Skeletal muscle tissue (tissue), 4 donors: ENCODE measurements around the gene RUSC2. TPM values are rescaled to one million over a fixed set of nuclear protein-coding genes. Genes with fewer than 3 reads are reported as not detected.
"Not testable (repeated sequence)": the region's sequence is repeated elsewhere in the genome, so short reads cannot be mapped to it uniquely, and the experiment has no call there.

Experiments
- H3K27ac ChIP-seq: one replicate; pipeline ENCODE4 v1.7.0; 2013; ENCODE audit warnings: mild to moderate bottlenecking, low read depth, low read length, inconsistent platforms
- H3K27me3 ChIP-seq, 3 donors: one replicate each; pipeline ENCODE4 v1.7.0; 2013; ENCODE audit warnings: low read length in 3 of 3; ENCODE audit not compliant: control insufficient read depth in 3 of 3, insufficient read depth in 3 of 3
- H3K36me3 ChIP-seq, 3 donors: one replicate each; pipeline ENCODE4 v1.7.0; 2013; ENCODE audit warnings: low read length in 3 of 3; ENCODE audit not compliant: control insufficient read depth in 3 of 3, insufficient read depth in 3 of 3
- H3K4me1 ChIP-seq, 3 donors: one replicate each; pipeline ENCODE4 v1.7.0; 2013; ENCODE audit warnings: low read length in 3 of 3, mild to moderate bottlenecking in 3 of 3; ENCODE audit not compliant: control insufficient read depth in 3 of 3, insufficient read depth in 3 of 3
- H3K4me3 ChIP-seq, 3 donors: one replicate each; pipeline ENCODE4 v1.7.0; 2013; ENCODE audit warnings: low read length in 3 of 3
- H3K9ac ChIP-seq, 3 donors: one replicate each; pipeline ENCODE4 v1.7.0; 2013; ENCODE audit warnings: low read length in 3 of 3, mild to moderate bottlenecking in 3 of 3, moderate library complexity in 2 of 3, low read depth in 1 of 3
- H3K9me3 ChIP-seq, 3 donors: one replicate each; pipeline ENCODE4 v1.7.0; 2013; ENCODE audit warnings: low read length in 3 of 3; ENCODE audit not compliant: control insufficient read depth in 3 of 3
- total RNA-seq: library from RNA; depleted of rRNA; stranded (reverse); fragments of >200 nt; gene quantifications from one replicate; pipeline ENCODE4 v1.2.3, GENCODE V29; 2014
- donor health status: Osteomylitis.

Gene RUSC2
- total RNA-seq, 1 donor from 2014 or later, result 29.2 TPM

DNA sequence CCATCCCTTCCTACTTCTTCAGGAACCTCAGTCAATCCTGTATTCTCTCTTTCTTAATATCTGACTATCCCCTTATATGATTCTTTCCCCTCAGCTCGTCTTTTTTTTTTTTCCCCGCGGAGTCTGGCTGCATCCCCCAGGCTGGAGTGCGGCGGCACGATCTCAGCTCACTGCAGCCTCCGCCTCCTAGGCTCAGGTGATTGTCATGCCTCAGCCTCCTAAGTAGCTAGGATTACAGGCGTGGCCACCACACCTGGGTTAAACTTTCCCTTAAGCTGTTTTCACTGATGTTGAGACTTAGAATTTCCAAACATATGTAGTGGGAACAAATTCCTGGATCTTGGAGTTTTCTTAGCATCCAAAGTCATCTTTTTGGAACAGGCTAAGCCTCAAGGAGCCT, 13.3 kb upstream of the RUSC2 start:
- Histone ChIP-seq H3K27ac (no peak overlapping the region), H3K4me1 (no peaks in the 10 kb centered on the region), H3K4me3 (no peak overlapping the region), H3K9ac (no peak overlapping the region), H3K9me3 (no peaks in the 10 kb centered on the region), H3K27me3 (no peaks in the 10 kb centered on the region), H3K36me3 (no peaks in the 10 kb centered on the region)

DNA sequence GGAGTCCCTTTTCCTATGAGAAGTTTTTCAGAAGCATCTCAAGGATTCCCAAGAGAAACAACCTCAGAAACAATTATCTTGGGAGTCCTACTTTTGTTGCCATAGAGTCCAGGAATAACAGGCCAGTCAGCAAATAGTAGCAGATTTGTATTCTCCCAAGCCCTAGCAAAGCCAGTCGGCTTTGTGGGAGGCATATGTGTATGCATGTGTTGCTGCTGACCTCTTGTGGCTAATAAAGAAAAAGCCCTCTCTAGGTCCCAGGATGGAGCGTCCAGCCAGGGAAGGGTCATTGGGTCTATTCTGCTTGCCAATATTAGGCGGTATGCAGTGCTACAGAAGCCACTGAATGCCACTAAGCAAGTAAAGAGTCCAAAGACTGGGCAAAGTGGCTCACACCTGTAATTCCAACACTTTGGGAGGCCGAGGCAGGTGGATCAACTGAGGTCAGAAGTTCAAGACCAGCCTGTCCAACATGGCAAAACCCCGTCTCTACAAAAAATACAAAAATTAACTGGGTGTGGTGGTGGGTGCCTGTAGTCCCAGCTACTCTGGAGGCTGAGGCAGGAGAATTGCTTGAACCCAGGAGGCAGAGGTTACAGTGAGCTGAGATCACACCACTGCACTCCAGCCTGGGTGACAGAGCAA, 12.6 kb upstream of the RUSC2 start:
- not testable (repeated sequence) for H3K27ac ChIP-seq, H3K4me3 ChIP-seq, H3K27me3 ChIP-seq, H3K4me1 ChIP-seq, H3K9ac ChIP-seq, H3K9me3 ChIP-seq, H3K36me3 ChIP-seq

DNA sequence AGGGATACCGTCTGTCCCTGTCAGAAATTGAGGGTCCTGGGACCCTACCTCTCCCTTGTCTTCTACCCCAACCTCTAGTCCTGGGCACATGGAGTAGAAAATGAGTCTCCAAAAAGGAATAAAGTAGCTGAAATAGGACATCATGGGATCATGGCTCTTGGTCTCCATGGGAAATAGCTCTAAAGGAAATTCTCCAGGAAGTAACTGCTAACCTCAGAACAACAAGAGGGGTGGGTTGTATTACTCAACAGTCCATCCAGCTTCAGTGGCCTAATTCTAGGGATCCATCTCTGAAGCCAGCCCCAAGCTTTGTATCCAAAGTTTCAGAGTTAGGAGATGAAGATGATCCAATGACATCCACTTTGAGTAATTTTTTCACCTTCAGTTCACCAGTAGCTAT, 11.0 kb upstream of the RUSC2 start:
- H3K9ac ChIP-seq, result no peak overlapping the region
- H3K9me3 ChIP-seq, result no peaks in the 10 kb centered on the region
- no peak overlapping the region for H3K27ac ChIP-seq
- no peaks in the 10 kb centered on the region for H3K27me3 ChIP-seq
- H3K4me3 ChIP-seq, result no peak overlapping the region
- no peaks in the 10 kb centered on the region for H3K36me3 ChIP-seq
- no peaks in the 10 kb centered on the region for H3K4me1 ChIP-seq

DNA sequence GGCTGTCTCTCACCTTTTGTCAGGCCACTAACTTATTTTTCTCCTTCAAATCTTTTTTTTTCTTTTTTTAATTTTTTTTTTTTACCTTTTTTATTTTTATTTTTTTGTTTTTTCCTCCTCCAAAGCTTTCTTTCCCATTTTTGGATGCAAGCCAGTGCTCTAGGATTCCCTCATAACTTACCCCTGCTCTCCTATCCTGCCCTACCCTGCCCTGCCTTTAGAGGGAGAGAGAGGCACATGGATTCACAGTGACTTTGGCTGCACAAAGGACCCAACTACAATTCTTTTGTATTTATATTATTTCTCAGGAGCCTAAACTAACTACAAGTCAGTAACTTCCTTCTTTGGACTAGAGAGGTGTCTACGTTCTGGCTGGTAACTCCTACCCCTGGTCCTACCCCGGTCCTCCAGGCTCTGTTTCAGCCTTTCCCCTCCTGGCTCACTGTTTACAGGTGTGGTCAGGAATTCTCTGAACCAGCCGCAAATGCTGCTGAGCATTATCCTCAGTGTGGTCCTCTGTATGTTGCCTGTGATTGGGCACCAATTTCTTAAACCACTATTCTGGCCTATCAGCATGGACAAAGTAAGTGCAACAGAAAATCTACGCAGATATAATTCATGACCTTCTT, 8.4 kb upstream of the RUSC2 start:
- H3K4me1 ChIP-seq, result no peaks in the 10 kb centered on the region
- no peak overlapping the region for H3K27ac ChIP-seq
- H3K9ac ChIP-seq, result no peak overlapping the region
- no peaks in the 10 kb centered on the region for H3K9me3 ChIP-seq
- H3K27me3 ChIP-seq, result no peaks in the 10 kb centered on the region
- no peaks in the 10 kb centered on the region for H3K36me3 ChIP-seq
- H3K4me3 ChIP-seq, result no peak overlapping the region

DNA sequence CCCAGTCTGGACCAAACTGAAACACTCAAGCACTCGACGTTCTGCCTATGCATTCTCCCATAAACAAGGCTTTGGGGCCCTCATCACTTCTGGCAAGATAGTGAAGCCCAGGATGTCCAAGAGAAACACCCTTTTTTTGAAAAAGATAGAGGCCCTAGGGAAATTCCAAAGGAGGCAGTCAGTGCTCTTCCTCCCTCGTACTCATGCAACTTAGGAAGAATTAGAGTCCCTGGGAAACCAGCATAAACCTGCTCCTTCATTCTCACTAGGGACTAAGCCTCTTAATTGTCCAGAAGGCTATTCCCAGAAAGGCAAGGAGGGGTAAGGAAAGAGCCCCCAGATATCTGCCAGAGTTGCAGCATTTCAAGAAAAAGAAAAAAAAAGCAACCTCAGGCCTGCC, 7.8 kb upstream of the RUSC2 start:
- Histone ChIP-seq H3K36me3 (no peaks in the 10 kb centered on the region), H3K4me3 (no peak overlapping the region), H3K27me3 (no peaks in the 10 kb centered on the region), H3K4me1 (no peaks in the 10 kb centered on the region), H3K9me3 (no peaks in the 10 kb centered on the region), H3K9ac (no peak overlapping the region), H3K27ac (no peak overlapping the region)

DNA sequence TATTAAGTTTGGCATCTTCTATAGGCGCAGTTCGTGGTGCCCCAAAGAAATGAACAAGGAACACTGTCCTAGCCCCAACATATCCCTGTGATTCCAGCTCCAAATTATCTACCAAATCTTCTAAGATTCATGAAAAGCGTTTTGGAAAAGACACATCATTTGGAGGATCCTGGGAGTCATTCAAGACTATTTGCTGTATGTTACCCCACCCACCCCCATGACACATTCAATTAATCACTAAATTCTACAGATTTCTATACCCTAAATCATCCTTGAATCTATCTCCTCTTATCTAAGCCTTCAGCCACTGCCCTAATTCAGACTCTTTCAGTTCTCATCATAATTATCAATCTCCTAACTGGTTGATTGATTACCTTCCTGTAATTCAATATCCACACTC, 5.5 kb upstream of the RUSC2 start:
- no peaks in the 10 kb centered on the region for H3K36me3 ChIP-seq
- no peaks in the 10 kb centered on the region for H3K27me3 ChIP-seq
- H3K4me3 ChIP-seq, result no peak overlapping the region
- no peaks in the 10 kb centered on the region for H3K9me3 ChIP-seq
- peaks cover 8 to 10% (median 8%) of the 10 kb centered on the region in 3 donors for H3K4me1 ChIP-seq
- no peak overlapping the region for H3K27ac ChIP-seq
- H3K9ac ChIP-seq, result no peak overlapping the region

DNA sequence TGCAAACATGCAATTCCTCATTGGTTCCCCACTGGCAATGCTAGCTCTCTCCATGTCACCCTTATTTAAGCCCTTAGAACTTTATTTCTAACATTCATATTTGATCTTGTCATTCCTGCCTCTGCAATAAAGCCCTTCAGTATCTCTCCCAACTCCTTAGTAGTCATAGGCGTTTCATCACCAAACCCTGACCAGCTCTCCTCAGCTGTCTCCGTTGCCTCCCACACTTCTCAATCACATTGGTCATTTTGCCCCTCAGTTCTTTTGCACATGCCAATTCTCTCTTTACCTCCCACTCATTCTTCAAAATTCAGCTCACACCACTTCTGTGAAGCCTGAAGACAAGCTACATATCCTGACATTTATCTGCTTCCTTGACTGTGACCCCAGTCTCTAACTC, 2.8 kb upstream of the RUSC2 start:
- Histone ChIP-seq H3K36me3 (peaks cover 0 to 3% (median 0%) of the 10 kb centered on the region in 3 donors), H3K4me3 (no peak overlapping the region), H3K4me1 (peaks cover 17 to 25% (median 22%) of the 10 kb centered on the region in 3 donors), H3K9me3 (no peaks in the 10 kb centered on the region), H3K27ac (no peak overlapping the region), H3K9ac (no peak overlapping the region), H3K27me3 (no peaks in the 10 kb centered on the region)

DNA sequence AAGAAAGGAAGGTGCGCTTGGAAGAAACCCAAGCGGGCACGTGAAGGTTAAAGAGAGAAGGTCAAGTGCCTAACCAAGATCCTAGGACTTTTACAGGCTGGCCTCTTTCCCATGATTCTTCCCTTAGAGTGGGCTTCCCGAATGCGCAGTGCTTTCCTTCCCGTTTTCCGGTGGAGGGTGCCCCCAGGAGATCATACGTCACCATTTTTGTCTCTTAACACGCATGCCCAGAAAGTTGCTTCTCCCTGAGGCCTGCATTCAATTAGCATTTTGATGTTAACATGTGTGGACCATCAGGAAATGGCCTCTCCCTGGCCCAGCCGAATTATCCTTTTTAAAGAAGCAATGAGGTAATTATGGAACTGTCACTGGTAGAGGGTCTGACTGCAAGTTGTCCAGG, 1.9 kb upstream of the RUSC2 start:
- no peak overlapping the region for H3K9ac ChIP-seq
- H3K27ac ChIP-seq, result peak overlapping the region; percentile 98
- no peaks in the 10 kb centered on the region for H3K9me3 ChIP-seq
- H3K4me3 ChIP-seq, result peak overlapping the region in 1 of 3 donors; percentile 24
- peaks cover 0 to 3% (median 0%) of the 10 kb centered on the region in 3 donors for H3K36me3 ChIP-seq
- no peaks in the 10 kb centered on the region for H3K27me3 ChIP-seq
- H3K4me1 ChIP-seq, result peaks cover 18 to 28% (median 27%) of the 10 kb centered on the region in 3 donors

DNA sequence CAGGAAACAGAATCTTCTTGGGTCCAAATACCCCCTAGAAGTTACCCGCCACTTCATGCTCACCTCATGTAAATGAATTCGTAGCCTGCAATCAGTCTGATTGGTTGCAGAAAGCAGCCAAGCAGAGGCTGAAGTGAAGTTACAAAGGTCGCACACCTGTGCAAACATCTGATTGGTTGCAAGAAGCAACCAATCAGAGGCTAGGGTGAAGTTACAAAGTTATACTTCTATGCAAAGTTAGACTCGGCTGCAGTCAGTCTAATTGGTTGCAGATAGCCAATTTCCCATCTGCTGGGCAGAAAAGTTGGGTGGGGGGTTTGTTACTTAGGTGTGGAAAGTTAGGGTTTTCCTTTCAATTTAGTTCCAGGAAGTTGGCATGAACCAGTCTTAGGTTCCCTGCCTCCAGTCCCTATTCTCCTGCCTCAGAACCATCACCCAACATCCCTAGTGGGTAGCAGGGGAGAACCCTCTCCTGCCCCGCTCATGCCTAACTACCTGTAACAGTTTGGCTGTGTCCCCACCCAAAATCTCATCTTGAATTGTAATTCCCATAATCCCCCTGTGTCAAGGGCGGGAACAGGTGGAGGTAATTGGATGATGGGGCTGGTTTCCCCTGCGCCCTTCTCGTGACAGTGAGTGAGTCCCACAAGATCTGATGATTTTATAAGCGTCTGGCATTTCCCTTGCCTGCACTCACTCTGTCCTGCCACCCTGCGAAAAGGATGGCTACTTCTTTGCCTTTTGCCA, 1.2 kb upstream of the RUSC2 start:
- peaks cover 18 to 28% (median 27%) of the 10 kb centered on the region in 3 donors for H3K4me1 ChIP-seq
- no peaks in the 10 kb centered on the region for H3K9me3 ChIP-seq
- no peaks in the 10 kb centered on the region for H3K27me3 ChIP-seq
- peaks cover 0 to 3% (median 0%) of the 10 kb centered on the region in 3 donors for H3K36me3 ChIP-seq
- H3K27ac ChIP-seq, result peak overlapping the region; percentile 98
- peak overlapping the region; percentile 92 to 98 (median 98) for H3K4me3 ChIP-seq
- H3K9ac ChIP-seq, result peak overlapping the region; percentile 95 to 99 (median 97)
